Fibroblast of villous mesenchyme (primary cell): ENCODE results near the gene RNF2. TPM values are rescaled to one million over a fixed set of nuclear protein-coding genes. Genes with fewer than 3 reads are reported as not detected.
"Not testable (repeated sequence)": the region's sequence is repeated elsewhere in the genome, so short reads cannot be mapped to it uniquely, and the experiment has no call there.

Source experiments
- DNase-seq: peaks from one replicate; pipeline ENCODE4 v3.0.0-alpha.2; 2010; ENCODE audit warnings: low read depth
- H3K4me3 ChIP-seq: 2 replicates; pipeline ENCODE4 v1.5.1; 2011; ENCODE audit warnings: low read depth, mild to moderate bottlenecking, low read length
- CTCF ChIP-seq: IDR thresholded peaks from 2 replicates; pipeline ENCODE4 v1.5.1; 2012; ENCODE audit warnings: low read depth, mild to moderate bottlenecking, low read length; ENCODE audit not compliant: insufficient read depth
- total RNA-seq: library from RNA; depleted of rRNA; stranded (reverse); fragments of >200 nt; gene quantifications from 2 replicates; pipeline ENCODE4 v1.2.3, GENCODE V29; 2012

RNF2 gene
- total RNA-seq, 1 donor, result 27.2 TPM

- TF ChIP-seq CTCF, result no peak
- no peak for DNase-seq
- H3K4me3 ChIP-seq, result no peak overlapping the region
Measured at GRCh38 chr1:185058876-185059275, 13.5 kb downstream of the RNF2 start.

- DNase-seq, result no peak
- no peak overlapping the region for H3K4me3 ChIP-seq
- no peak for TF ChIP-seq CTCF
Measured at GRCh38 chr1:185059950-185060571, 14.7 kb downstream of the RNF2 start.

GRCh38 chr1:185062710-185063370, 17.5 kb downstream of the RNF2 start:
- peak; percentile 29 for DNase-seq
- H3K4me3 ChIP-seq, result no peak overlapping the region
- no peak for TF ChIP-seq CTCF

GRCh38 chr1:185063719-185064118, 18.4 kb downstream of the RNF2 start:
- DNase-seq, result no peak
- TF ChIP-seq CTCF, result no peak
- no peak overlapping the region for H3K4me3 ChIP-seq

GRCh38 chr1:185065006-185065405, 19.6 kb downstream of the RNF2 start:
- not testable (repeated sequence) for DNase-seq, H3K4me3 ChIP-seq

GRCh38 chr1:185066181-185066580, 20.8 kb downstream of the RNF2 start:
- DNase-seq, result no peak
- no peak overlapping the region for H3K4me3 ChIP-seq
- TF ChIP-seq CTCF, result no peak

- H3K4me3 ChIP-seq, result no peak overlapping the region
- no peak for TF ChIP-seq CTCF
- DNase-seq, result no peak
Measured at GRCh38 chr1:185068341-185068740, 23.0 kb downstream of the RNF2 start.
